ENCODE results near the gene ITGB8. TPM values are rescaled to one million over a fixed set of nuclear protein-coding genes. Genes with fewer than 3 reads are reported as not detected.

Gene ITGB8
- total RNA-seq, 1 experiment from 2014 or later = 1.9 TPM

DNA sequence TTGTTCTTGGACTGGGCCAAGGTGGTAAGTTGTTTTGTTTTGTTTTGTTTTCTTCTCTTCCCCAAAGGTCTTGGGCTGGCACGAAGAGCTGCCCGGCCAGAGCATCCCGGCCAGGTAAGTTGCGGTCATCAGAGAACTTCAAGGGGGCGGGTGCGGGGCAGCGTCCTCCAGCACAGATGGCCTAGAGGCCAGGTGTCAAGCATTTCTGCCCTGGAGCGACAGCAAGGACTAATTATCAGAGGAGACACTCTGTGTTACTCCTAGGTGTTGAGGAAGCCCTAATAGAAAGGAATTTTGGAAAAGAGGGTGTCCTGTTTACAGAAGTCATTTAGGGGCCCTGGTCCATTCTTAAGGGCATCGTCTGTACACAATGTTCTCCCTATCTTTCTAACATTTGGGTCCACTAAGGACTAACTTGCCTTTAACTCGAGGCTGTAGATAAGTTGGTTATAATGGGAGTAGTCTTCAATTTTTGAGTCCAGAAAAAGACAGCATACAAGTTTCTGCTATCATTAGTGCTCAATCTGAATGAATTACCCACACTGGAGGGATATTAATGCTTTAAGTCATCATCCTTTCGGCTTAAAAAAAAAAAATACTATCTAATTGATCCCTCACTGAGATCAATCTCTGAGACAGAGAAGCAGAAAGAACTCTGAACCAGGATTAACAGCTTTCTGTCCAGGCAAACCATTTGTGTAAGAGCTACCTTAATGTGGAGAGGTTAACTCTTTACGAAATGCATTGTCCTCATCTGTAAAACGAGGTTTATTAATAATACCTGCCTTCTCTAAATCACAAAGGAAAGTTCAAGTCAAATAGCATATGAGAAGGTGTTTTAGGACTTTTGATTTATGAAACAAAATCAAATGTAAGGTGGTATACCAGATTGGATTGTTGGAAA is 1.5 kb downstream of the ITGB8 start:
- Mint-ChIP-seq H3K4me1 (peaks cover 15% of the 10 kb centered on the region), H3K4me3 (peak overlapping the region; percentile 78), H3K9me3 (no peaks in the 10 kb centered on the region), H3K27me3 (ENCODE audit: low read depth) (peaks cover 20% of the 10 kb centered on the region), H3K36me3 (no peaks in the 10 kb centered on the region), H3K27ac (no peak overlapping the region)
- CTCF ChIA-PET = interaction anchor here (1.0 to 2.7 kb wide), 3 partner anchors 18 to 623 kb away, joined by 3 to 12 read pairs (median 5); partner anchors contain the start of gene POLR1F
- ATAC-seq (no peak), DNase-seq (ENCODE audit: low spot score) (no peak)
- POLR2A ChIA-PET = interaction anchor here (0.5 to 0.7 kb wide), 2 partner anchors 97 to 403 kb away, joined by 3 read pairs; no protein-coding TSS in a partner anchor
- TF ChIP-seq EMX1 (CRISPR knock-in tag; IDR thresholded peaks at IDR 0.05) = no peak
- TF ChIP-seq, protein P1, sequence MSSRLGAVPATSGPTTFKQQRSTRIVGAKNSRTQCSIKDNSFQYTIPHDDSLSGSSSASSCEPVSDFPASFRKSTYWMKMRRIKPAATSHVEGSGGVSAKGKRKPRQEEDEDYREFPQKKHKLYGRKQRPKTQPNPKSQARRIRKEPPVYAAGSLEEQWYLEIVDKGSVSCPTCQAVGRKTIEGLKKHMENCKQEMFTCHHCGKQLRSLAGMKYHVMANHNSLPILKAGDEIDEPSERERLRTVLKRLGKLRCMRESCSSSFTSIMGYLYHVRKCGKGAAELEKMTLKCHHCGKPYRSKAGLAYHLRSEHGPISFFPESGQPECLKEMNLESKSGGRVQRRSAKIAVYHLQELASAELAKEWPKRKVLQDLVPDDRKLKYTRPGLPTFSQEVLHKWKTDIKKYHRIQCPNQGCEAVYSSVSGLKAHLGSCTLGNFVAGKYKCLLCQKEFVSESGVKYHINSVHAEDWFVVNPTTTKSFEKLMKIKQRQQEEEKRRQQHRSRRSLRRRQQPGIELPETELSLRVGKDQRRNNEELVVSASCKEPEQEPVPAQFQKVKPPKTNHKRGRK (CRISPR knock-in tag; IDR thresholded peaks at IDR 0.05; ENCODE audit: borderline replicate concordance) = 0 out of 2 replicates have a peak, but pooled peaks have one; percentile 24
- TF ChIP-seq ELF4 (CRISPR knock-in tag; IDR thresholded peaks at IDR 0.05; ENCODE audit: low read depth) = no peak
- TF ChIP-seq, protein P2, sequence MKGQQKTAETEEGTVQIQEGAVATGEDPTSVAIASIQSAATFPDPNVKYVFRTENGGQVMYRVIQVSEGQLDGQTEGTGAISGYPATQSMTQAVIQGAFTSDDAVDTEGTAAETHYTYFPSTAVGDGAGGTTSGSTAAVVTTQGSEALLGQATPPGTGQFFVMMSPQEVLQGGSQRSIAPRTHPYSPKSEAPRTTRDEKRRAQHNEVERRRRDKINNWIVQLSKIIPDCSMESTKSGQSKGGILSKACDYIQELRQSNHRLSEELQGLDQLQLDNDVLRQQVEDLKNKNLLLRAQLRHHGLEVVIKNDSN (CRISPR knock-in tag; IDR thresholded peaks at IDR 0.05) = no peak
- no peak for TF ChIP-seq CREM (CRISPR knock-in tag; IDR thresholded peaks at IDR 0.05)
- TF ChIP-seq, protein P3, sequence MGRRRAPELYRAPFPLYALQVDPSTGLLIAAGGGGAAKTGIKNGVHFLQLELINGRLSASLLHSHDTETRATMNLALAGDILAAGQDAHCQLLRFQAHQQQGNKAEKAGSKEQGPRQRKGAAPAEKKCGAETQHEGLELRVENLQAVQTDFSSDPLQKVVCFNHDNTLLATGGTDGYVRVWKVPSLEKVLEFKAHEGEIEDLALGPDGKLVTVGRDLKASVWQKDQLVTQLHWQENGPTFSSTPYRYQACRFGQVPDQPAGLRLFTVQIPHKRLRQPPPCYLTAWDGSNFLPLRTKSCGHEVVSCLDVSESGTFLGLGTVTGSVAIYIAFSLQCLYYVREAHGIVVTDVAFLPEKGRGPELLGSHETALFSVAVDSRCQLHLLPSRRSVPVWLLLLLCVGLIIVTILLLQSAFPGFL (CRISPR knock-in tag; IDR thresholded peaks at IDR 0.05; ENCODE audit: borderline replicate concordance) = no peak

DNA sequence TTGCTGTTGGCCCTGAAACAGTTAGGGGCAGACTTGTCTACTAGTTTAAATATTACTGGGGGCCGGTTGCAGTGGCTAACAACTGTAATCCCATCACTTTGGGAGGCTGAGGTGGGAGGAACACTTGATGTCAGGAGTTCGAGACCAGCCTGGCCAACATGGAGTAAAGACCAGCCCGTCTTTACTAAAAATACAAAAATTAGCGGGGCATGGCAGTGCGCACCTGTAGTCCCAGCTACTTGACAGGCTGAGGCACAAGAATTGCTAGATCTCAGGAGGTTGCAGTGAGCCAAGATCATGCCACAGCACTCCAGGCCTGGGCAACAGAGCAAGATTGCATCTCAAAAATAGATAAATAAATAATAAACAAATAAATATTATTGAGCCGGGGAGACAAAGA is 7.6 kb downstream of the ITGB8 start:
- Mint-ChIP-seq H3K27ac (no peak overlapping the region), H3K27me3 (ENCODE audit: low read depth) (no peaks in the 10 kb centered on the region), H3K4me1 (peaks cover 24% of the 10 kb centered on the region), H3K36me3 (no peaks in the 10 kb centered on the region), H3K9me3 (no peaks in the 10 kb centered on the region), H3K4me3 (no peak overlapping the region)
- ChIA-PET POLR2A (no interaction called here), CTCF (interaction anchor here (0.5 kb wide), 1 partner anchor 590 kb away, joined by 3 read pairs; no protein-coding TSS in a partner anchor)
- DNase-seq (ENCODE audit: low spot score) = no peak
- no peak for ATAC-seq
- TF ChIP-seq PRRX2 (CRISPR knock-in tag; IDR thresholded peaks at IDR 0.05) = no peak
- TF ChIP-seq NR1H2 (CRISPR knock-in tag; IDR thresholded peaks at IDR 0.05) = no peak
- TF ChIP-seq ZNF263 (CRISPR knock-in tag; IDR thresholded peaks at IDR 0.05; ENCODE audit: low read depth) = no peak
- no peak for TF ChIP-seq ATF1 (CRISPR knock-in tag; IDR thresholded peaks at IDR 0.05)
- TF ChIP-seq, protein P4, sequence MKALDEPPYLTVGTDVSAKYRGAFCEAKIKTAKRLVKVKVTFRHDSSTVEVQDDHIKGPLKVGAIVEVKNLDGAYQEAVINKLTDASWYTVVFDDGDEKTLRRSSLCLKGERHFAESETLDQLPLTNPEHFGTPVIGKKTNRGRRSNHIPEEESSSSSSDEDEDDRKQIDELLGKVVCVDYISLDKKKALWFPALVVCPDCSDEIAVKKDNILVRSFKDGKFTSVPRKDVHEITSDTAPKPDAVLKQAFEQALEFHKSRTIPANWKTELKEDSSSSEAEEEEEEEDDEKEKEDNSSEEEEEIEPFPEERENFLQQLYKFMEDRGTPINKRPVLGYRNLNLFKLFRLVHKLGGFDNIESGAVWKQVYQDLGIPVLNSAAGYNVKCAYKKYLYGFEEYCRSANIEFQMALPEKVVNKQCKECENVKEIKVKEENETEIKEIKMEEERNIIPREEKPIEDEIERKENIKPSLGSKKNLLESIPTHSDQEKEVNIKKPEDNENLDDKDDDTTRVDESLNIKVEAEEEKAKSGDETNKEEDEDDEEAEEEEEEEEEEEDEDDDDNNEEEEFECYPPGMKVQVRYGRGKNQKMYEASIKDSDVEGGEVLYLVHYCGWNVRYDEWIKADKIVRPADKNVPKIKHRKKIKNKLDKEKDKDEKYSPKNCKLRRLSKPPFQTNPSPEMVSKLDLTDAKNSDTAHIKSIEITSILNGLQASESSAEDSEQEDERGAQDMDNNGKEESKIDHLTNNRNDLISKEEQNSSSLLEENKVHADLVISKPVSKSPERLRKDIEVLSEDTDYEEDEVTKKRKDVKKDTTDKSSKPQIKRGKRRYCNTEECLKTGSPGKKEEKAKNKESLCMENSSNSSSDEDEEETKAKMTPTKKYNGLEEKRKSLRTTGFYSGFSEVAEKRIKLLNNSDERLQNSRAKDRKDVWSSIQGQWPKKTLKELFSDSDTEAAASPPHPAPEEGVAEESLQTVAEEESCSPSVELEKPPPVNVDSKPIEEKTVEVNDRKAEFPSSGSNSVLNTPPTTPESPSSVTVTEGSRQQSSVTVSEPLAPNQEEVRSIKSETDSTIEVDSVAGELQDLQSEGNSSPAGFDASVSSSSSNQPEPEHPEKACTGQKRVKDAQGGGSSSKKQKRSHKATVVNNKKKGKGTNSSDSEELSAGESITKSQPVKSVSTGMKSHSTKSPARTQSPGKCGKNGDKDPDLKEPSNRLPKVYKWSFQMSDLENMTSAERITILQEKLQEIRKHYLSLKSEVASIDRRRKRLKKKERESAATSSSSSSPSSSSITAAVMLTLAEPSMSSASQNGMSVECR (CRISPR knock-in tag; IDR thresholded peaks at IDR 0.05; ENCODE audit: borderline replicate concordance) = no peak

DNA sequence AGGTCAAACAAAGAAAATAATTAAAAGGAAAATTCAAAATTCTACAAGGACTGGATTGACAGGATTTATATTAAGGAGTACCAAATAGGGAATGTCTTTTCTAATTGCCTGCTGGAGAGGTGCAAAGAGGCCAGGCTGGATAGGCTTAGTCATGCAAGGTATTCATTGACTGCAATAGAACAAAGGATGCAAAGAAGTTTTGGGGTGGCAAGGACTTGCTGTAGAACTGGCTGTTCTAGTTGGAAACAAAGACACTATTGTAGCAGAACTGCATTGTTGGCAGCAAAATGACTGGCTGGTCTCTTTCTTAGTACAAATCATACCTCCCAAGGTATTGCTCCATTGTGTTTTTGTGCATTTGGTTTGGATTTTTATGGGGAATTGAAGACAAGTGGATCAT is 10.1 kb downstream of the ITGB8 start:
- ChIA-PET POLR2A (no interaction called here), CTCF (no interaction called here)
- Mint-ChIP-seq H3K27me3 (ENCODE audit: low read depth) (no peaks in the 10 kb centered on the region), H3K27ac (no peak overlapping the region), H3K36me3 (no peaks in the 10 kb centered on the region), H3K9me3 (no peaks in the 10 kb centered on the region), H3K4me1 (peaks cover 25% of the 10 kb centered on the region), H3K4me3 (no peak overlapping the region)
- TF ChIP-seq, protein P5, sequence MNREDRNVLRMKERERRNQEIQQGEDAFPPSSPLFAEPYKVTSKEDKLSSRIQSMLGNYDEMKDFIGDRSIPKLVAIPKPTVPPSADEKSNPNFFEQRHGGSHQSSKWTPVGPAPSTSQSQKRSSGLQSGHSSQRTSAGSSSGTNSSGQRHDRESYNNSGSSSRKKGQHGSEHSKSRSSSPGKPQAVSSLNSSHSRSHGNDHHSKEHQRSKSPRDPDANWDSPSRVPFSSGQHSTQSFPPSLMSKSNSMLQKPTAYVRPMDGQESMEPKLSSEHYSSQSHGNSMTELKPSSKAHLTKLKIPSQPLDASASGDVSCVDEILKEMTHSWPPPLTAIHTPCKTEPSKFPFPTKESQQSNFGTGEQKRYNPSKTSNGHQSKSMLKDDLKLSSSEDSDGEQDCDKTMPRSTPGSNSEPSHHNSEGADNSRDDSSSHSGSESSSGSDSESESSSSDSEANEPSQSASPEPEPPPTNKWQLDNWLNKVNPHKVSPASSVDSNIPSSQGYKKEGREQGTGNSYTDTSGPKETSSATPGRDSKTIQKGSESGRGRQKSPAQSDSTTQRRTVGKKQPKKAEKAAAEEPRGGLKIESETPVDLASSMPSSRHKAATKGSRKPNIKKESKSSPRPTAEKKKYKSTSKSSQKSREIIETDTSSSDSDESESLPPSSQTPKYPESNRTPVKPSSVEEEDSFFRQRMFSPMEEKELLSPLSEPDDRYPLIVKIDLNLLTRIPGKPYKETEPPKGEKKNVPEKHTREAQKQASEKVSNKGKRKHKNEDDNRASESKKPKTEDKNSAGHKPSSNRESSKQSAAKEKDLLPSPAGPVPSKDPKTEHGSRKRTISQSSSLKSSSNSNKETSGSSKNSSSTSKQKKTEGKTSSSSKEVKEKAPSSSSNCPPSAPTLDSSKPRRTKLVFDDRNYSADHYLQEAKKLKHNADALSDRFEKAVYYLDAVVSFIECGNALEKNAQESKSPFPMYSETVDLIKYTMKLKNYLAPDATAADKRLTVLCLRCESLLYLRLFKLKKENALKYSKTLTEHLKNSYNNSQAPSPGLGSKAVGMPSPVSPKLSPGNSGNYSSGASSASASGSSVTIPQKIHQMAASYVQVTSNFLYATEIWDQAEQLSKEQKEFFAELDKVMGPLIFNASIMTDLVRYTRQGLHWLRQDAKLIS (CRISPR knock-in tag; IDR thresholded peaks at IDR 0.05; ENCODE audit: borderline replicate concordance) = no peak
- TF ChIP-seq, protein P6, sequence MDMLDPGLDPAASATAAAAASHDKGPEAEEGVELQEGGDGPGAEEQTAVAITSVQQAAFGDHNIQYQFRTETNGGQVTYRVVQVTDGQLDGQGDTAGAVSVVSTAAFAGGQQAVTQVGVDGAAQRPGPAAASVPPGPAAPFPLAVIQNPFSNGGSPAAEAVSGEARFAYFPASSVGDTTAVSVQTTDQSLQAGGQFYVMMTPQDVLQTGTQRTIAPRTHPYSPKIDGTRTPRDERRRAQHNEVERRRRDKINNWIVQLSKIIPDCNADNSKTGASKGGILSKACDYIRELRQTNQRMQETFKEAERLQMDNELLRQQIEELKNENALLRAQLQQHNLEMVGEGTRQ (CRISPR knock-in tag; IDR thresholded peaks at IDR 0.05) = no peak
- TF ChIP-seq NR3C1 (CRISPR knock-in tag; conservative IDR thresholded peaks at IDR 0.05; ENCODE audit: low read depth) = no peak
- TF ChIP-seq CREM (CRISPR knock-in tag; IDR thresholded peaks at IDR 0.05) = no peak
- TF ChIP-seq ZNF396 (CRISPR knock-in tag; IDR thresholded peaks at IDR 0.05; ENCODE audit: borderline replicate concordance) = no peak
- TF ChIP-seq JAZF1 (CRISPR knock-in tag; IDR thresholded peaks at IDR 0.05) = no peak
- no peak for TF ChIP-seq GTF2I (CRISPR knock-in tag; conservative IDR thresholded peaks at IDR 0.05)
- no peak for TF ChIP-seq HMGA2 (CRISPR knock-in tag; IDR thresholded peaks at IDR 0.05)
- ATAC-seq (peak; percentile 86), DNase-seq (ENCODE audit: low spot score) (no peak)
